OCI-M2 (cell line): ENCODE data around the gene TRIM66.

Source experiments
- DNase-seq: peaks from one replicate; lab custom pipeline; 2025; ENCODE audit not compliant: unreplicated experiment; lab: John Stamatoyannopoulos, UW

Gene TRIM66

GRCh38 chr11:8658321-8659057, 24.0 kb downstream of the TRIM66 start:
- no peak for DNase-seq

GRCh38 chr11:8656291-8656690, 26.2 kb downstream of the TRIM66 start:
- DNase-seq: no peak

GRCh38 chr11:8654503-8654902, 28.0 kb downstream of the TRIM66 start:
- no peak for DNase-seq

- DNase-seq: no peak
These were observed 30.3 kb downstream of the TRIM66 start for GRCh38 chr11:8652140-8652539.

GRCh38 chr11:8650401-8650990, 32.0 kb downstream of the TRIM66 start:
- DNase-seq: no peak

- no peak for DNase-seq
These were observed 33.1 kb downstream of the TRIM66 start for GRCh38 chr11:8649361-8649760.

GRCh38 chr11:8646873-8647272, 35.6 kb downstream of the TRIM66 start:
- no peak for DNase-seq

GRCh38 chr11:8642196-8642841, 40.1 kb downstream of the TRIM66 start:
- no peak for DNase-seq

- no peak for DNase-seq
These were observed 41.1 kb downstream of the TRIM66 start for GRCh38 chr11:8641332-8641731.

- DNase-seq: no peak
These were observed 42.1 kb downstream of the TRIM66 start for GRCh38 chr11:8640267-8640906.

GRCh38 chr11:8639655-8640054, 42.8 kb downstream of the TRIM66 start:
- DNase-seq: no peak

GRCh38 chr11:8638300-8638699, 44.2 kb downstream of the TRIM66 start:
- no peak for DNase-seq

GRCh38 chr11:8636127-8636526, 46.3 kb downstream of the TRIM66 start:
- DNase-seq: no peak

GRCh38 chr11:8634498-8634897, 48.0 kb downstream of the TRIM66 start:
- DNase-seq: no peak

- DNase-seq: no peak
These were observed 50.9 kb downstream of the TRIM66 start for GRCh38 chr11:8631395-8632118.

GRCh38 chr11:8624698-8625097, 57.8 kb downstream of the TRIM66 start:
- DNase-seq: no peak

- DNase-seq: no peak
These were observed 61.3 kb downstream of the TRIM66 start for GRCh38 chr11:8621147-8621546.

GRCh38 chr11:8617063-8617462, 65.4 kb downstream of the TRIM66 start:
- no peak for DNase-seq

- no peak for DNase-seq
These were observed 67.0 kb downstream of the TRIM66 start for GRCh38 chr11:8615291-8616032.

GRCh38 chr11:8614497-8614896, 68.0 kb downstream of the TRIM66 start:
- DNase-seq: no peak

GRCh38 chr11:8613036-8613435, 69.4 kb downstream of the TRIM66 start:
- DNase-seq: no peak
